Mesothelial cell of epicardium (in vitro differentiated cells): ENCODE measurements around the gene ITPR1. TPM values are rescaled to one million over a fixed set of nuclear protein-coding genes. Genes with fewer than 3 reads are reported as not detected.

Experiments used
- DNase-seq, 2 experiments: peaks; one replicate each; pipeline ENCODE4 v3.0.0; 2021; ENCODE audit warnings: low spot score in 2 of 2; ENCODE audit not compliant: unreplicated experiment in 2 of 2
- H3K27ac Mint-ChIP-seq: 2 replicates; pipeline ENCODE4 v1.8.0; 2021; ENCODE audit warnings: mixed read lengths
- H3K27me3 Mint-ChIP-seq: 2 replicates; pipeline ENCODE4 v1.8.0; 2021; ENCODE audit warnings: low read depth, mixed read lengths
- H3K36me3 Mint-ChIP-seq: 2 replicates; pipeline ENCODE4 v1.8.0; 2021; ENCODE audit warnings: mixed read lengths
- H3K4me1 Mint-ChIP-seq: 2 replicates; pipeline ENCODE4 v1.8.0; 2021; ENCODE audit warnings: mixed read lengths
- H3K4me3 Mint-ChIP-seq: 2 replicates; pipeline ENCODE4 v1.8.0; 2021; ENCODE audit warnings: mild to moderate bottlenecking, moderate library complexity, mixed read lengths
- H3K9me3 Mint-ChIP-seq: 2 replicates; pipeline ENCODE4 v1.8.0; 2021; ENCODE audit warnings: mixed read lengths
- total RNA-seq: library from RNA; stranded (reverse); gene quantifications from 3 replicates; pipeline ENCODE4 v1.2.1, GENCODE V29; 2021
- TF ChIP-seq, protein P1 (sequence below): fragments of 200-600 bp; sonication (generic); IDR thresholded peaks from one replicate; pipeline ENCODE4 v1.5.0; 2021; ENCODE audit warnings: antibody characterized with exemption; ENCODE audit not compliant: unreplicated experiment

ITPR1 gene
- total RNA-seq, 1 donor from 2014 or later = 21.3 TPM

DNA sequence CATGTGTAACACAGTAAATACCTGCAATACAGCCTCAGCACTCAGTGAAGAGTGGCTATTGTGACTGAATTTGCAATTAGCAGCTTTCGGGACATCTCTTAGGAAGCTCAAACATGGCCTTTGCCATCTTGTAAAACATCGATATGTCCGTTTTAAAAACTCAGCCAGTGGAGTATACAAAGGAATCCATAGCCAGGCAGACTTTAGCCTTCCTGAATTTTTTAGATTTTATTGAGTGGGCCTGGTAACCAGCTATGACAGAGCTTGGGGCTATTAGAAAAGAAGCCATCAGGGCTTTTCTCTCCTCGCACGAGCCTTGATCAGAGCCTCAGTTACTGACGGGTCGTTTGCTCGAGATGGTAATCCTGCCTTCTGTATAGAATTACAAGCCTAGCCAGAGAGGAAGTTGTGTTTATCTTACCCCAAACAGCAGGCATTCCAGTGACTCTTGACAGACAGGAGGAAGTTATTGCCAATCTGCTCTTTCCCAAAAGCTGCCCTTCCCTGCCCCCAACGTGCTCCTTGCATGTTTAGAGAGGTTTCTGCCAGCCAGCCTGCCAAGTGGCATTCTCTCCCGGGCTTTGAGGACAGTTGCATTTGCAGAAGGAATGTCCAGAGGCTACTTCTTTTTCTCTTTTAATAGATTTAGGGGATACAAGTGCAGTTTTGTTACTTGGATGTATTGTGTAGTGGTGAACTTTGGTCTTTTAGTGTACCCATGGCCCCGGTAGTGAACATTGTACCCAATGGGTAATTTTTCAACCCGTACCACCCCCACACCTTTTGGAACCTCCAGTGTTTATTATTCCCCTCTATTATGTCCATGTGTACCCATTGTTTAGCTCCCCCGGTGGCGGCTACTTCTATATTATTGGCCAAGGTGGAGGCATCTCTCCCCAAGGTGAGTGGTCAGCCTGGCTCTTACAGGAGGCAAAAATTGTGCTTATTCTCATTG lies 40.6 kb downstream of the ITPR1 start:
- Mint-ChIP-seq H3K9me3 (peaks cover 15% of the 10 kb centered on the region), H3K36me3 (no peaks in the 10 kb centered on the region), H3K27ac (no peak overlapping the region), H3K27me3 (peaks cover 6% of the 10 kb centered on the region), H3K4me1 (peaks cover 24% of the 10 kb centered on the region), H3K4me3 (no peak overlapping the region)
- no peak for DNase-seq
- TF ChIP-seq, protein P1, sequence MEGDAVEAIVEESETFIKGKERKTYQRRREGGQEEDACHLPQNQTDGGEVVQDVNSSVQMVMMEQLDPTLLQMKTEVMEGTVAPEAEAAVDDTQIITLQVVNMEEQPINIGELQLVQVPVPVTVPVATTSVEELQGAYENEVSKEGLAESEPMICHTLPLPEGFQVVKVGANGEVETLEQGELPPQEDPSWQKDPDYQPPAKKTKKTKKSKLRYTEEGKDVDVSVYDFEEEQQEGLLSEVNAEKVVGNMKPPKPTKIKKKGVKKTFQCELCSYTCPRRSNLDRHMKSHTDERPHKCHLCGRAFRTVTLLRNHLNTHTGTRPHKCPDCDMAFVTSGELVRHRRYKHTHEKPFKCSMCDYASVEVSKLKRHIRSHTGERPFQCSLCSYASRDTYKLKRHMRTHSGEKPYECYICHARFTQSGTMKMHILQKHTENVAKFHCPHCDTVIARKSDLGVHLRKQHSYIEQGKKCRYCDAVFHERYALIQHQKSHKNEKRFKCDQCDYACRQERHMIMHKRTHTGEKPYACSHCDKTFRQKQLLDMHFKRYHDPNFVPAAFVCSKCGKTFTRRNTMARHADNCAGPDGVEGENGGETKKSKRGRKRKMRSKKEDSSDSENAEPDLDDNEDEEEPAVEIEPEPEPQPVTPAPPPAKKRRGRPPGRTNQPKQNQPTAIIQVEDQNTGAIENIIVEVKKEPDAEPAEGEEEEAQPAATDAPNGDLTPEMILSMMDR = no peak

DNA sequence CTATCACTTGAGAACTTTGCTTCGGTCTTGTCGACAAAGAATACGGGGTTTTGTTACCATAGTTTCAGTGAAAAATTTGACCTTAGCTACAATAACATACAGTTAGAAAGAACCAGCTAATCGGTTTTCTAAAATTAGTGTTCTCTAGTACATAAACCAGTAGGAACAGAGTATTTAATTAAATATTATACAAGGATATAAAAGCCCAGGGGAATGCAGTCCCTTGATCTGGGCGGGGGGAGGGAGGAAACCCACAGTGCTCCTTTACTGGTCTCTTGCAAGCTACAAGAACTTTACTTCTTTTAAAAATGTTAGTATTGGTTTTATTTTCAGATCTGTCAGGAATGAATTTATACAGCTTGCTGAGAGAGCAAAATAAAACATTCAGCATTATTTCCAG lies 41.8 kb downstream of the ITPR1 start:
- H3K27ac Mint-ChIP-seq = no peak overlapping the region
- H3K36me3 Mint-ChIP-seq = no peaks in the 10 kb centered on the region
- H3K4me1 Mint-ChIP-seq = peaks cover 22% of the 10 kb centered on the region
- DNase-seq = no peak
- H3K4me3 Mint-ChIP-seq = no peak overlapping the region
- H3K27me3 Mint-ChIP-seq = peaks cover 6% of the 10 kb centered on the region
- H3K9me3 Mint-ChIP-seq = peaks cover 22% of the 10 kb centered on the region
- TF ChIP-seq, protein P1 = no peak

DNA sequence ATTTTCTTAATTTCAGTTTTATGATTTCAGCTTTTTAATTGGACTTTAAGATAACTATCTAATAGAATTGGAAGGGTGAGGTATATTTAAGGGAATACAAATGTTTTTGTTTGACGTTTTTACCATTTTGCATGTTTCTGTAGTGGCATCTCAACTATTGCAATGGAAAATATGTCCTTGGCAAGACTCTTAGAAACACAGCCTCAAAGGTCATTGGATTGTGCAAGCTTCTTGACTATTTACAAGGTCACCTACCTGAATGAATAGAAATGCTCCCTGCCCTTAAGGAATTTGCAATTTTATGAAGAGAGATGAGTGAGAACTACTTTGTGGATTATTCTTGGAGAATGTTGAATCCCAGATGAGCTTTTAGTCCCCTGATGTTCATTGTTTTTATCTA lies 43.1 kb downstream of the ITPR1 start:
- no peaks in the 10 kb centered on the region for H3K27me3 Mint-ChIP-seq
- TF ChIP-seq, protein P1 = no peak
- H3K9me3 Mint-ChIP-seq = peaks cover 22% of the 10 kb centered on the region
- H3K4me1 Mint-ChIP-seq = peaks cover 22% of the 10 kb centered on the region
- DNase-seq = no peak
- H3K4me3 Mint-ChIP-seq = no peak overlapping the region
- H3K36me3 Mint-ChIP-seq = no peaks in the 10 kb centered on the region
- H3K27ac Mint-ChIP-seq = no peak overlapping the region

DNA sequence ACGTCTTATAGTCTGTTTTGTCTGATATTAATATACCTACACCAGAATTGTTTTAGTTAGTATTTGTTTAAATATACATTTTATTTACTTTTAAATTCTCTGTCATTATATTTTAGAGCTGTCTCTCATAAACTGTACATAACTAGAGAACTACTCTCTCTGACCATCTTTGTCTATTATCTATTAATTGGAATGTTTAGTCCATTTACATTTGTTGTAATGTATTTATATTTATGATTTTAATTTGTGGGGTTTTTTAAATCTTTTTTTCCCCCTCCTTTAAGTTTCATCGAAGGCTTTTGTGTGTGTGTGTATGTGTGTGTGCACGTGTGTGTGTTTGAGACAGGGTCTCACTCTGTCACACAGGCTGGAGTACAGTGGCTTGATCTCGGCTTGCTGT lies 47.1 kb downstream of the ITPR1 start:
- no peak for DNase-seq
- no peak overlapping the region for H3K27ac Mint-ChIP-seq
- H3K9me3 Mint-ChIP-seq = peaks cover 25% of the 10 kb centered on the region
- TF ChIP-seq, protein P1 = no peak
- peaks cover 3% of the 10 kb centered on the region for H3K27me3 Mint-ChIP-seq
- H3K4me1 Mint-ChIP-seq = no peaks in the 10 kb centered on the region
- no peaks in the 10 kb centered on the region for H3K36me3 Mint-ChIP-seq
- no peak overlapping the region for H3K4me3 Mint-ChIP-seq

DNA sequence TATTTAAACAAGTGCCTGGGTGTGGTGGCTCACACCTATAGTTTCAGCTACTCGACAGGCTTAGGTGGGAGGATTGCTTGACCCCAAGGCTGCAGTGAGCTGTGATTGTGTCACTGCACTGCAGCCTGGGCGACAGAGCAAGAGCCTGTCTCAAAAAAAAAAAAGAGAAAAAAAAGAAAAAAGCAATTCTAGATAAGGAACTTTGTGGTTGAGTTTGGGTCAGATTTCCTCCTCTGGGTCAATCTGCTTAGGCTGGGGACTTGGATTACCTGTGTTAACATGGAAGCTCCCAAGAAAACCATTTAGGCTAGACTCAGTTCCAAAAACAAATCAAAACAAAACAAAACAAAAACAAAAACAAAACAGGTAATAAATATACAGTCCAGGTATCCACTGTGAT lies 50.0 kb downstream of the ITPR1 start:
- DNase-seq = no peak
- Mint-ChIP-seq H3K9me3 (peaks cover 14% of the 10 kb centered on the region), H3K4me1 (peaks cover 10% of the 10 kb centered on the region), H3K27ac (no peak overlapping the region), H3K36me3 (no peaks in the 10 kb centered on the region), H3K27me3 (peaks cover 3% of the 10 kb centered on the region), H3K4me3 (no peak overlapping the region)
- TF ChIP-seq, protein P1 = no peak
